Myocyte (in vitro differentiated cells): ENCODE measurements around the gene OR1J2. TPM values are rescaled to one million over a fixed set of nuclear protein-coding genes. Genes with fewer than 3 reads are reported as not detected.

Experiments
- DNase-seq: peaks from one replicate; pipeline ENCODE4 v3.0.0-alpha.2; 2012; ENCODE audit warnings: low read depth
- total RNA-seq: library from RNA; depleted of rRNA; stranded (reverse); fragments of >200 nt; gene quantifications from 2 replicates; pipeline ENCODE4 v1.2.3, GENCODE V29; 2014

OR1J2 gene
- total RNA-seq, 1 donor from 2014 or later, result not detected

DNA sequence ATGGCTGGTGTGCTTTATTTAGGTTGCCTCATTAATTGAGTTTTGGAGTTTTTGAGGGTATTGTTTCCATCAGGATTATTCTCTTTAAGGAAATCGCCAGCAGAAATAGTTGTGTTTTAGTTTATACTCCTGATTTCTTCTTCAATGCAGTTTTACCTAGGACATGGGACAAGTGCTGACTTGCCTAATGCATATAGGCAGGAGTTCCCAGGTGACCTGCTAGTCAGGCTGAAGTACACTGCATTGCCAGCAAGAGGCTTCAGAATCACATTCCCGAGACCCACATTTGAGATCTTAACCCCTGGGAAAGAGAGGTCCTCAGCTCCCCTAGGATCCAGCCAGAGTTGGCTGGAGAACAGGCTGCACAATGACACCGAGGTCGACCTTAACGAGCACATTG lies 40.8 kb downstream of the OR1J2 start:
- DNase-seq, result no peak

DNA sequence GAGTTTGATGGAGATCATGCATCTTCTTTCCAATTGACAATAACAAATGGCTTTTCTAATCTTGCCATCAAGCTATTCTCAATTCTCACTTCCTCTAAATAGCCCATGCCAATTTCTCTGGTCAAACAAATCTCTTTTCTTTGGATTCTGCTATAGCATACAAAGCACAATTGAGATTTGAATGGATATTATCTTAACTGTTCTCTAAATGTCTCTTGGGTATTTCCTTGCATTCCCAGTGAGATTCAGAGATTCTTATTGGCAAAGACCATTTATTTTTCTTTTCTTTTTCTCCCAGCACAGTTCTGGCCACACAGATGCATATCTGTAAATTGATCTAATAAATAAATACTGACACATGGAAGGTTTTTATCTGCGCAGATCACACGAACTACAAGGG lies 42.2 kb downstream of the OR1J2 start, which contains the start of gene OR1N2:
TSS of gene OR1N2 (plus strand) at position 301 of the 400 bp plus-strand sequence. CDS start 100 bp downstream, outside the sequence.
- DNase-seq, result no peak

Other genes starting within 250 kb of the OR1J2 start
- 25.2 and 26.5 TPM in 2 replicates for gene RBM18, start 246.0 kb upstream of the OR1J2 start, total RNA-seq
- gene MRRF, start 245.9 kb upstream of the OR1J2 start, total RNA-seq, result 36.6 and 38.1 TPM in 2 replicates
- gene PTGS1, start 139.8 kb upstream of the OR1J2 start, total RNA-seq, result 9.6 and 14.0 TPM in 2 replicates
- gene OR1J1, start 32.9 kb upstream of the OR1J2 start, total RNA-seq, result not detected in 2 replicates
- gene OR1J4, start 8.3 kb downstream of the OR1J2 start, total RNA-seq, result not detected in 2 replicates
- gene OR1N1, start 16.5 kb downstream of the OR1J2 start, total RNA-seq, result not detected in 2 replicates
- not detected in 2 replicates for gene OR1N2, start 42.3 kb downstream of the OR1J2 start, total RNA-seq
- gene OR1L8, start 72.6 kb downstream of the OR1J2 start, total RNA-seq, result not detected in 2 replicates
- gene OR1Q1, start 103.9 kb downstream of the OR1J2 start, total RNA-seq, result not detected in 2 replicates
- not detected in 2 replicates for gene OR1B1, start 146.8 kb downstream of the OR1J2 start, total RNA-seq
- not detected in 2 replicates for gene OR1L1, start 150.9 kb downstream of the OR1J2 start, total RNA-seq
- not detected in 2 replicates for gene OR1L3, start 164.3 kb downstream of the OR1J2 start, total RNA-seq
- gene OR1L4, start 213.2 kb downstream of the OR1J2 start, total RNA-seq, result not detected in 2 replicates
- gene OR1L6, start 231.5 kb downstream of the OR1J2 start, total RNA-seq, result not detected in 2 replicates